Activated CD4-positive, alpha-beta T cell treated with anti-CD3 and anti-CD28 coated beads, Interleukin-2, amount 10 ng/mL, durations not matched to agents 7 days and 5 days (primary cell): ENCODE data around the gene ZKSCAN5. TPM values are rescaled to one million over a fixed set of nuclear protein-coding genes. Genes with fewer than 3 reads are reported as not detected.
"Not testable (repeated sequence)": the region's sequence is repeated elsewhere in the genome, so short reads cannot be mapped to it uniquely, and the experiment has no call there.

Source experiments
- CTCF ChIA-PET: fragments of 350-600 bp; sonication (Branson Sonifier 250); formaldehyde crosslinking; loops from one replicate; lab custom pipeline; 2021; ENCODE audit warnings: antibody characterized with exemption; lab: Charles Lee
- POLR2A ChIA-PET: fragments of 350-600 bp; sonication (Branson Sonifier 250); formaldehyde crosslinking; loops from one replicate; lab custom pipeline; 2021; ENCODE audit warnings: antibody characterized with exemption; lab: Charles Lee
- DNase-seq: peaks from one replicate; pipeline ENCODE4 v3.0.0-alpha.2; 2020
- H3K27ac Mint-ChIP-seq: one replicate; pipeline ENCODE4 v1.8.0; 2021; ENCODE audit warnings: mild to moderate bottlenecking, moderate library complexity, mixed read lengths
- H3K27me3 Mint-ChIP-seq: one replicate; pipeline ENCODE4 v1.8.0; 2021; ENCODE audit warnings: mixed read lengths
- H3K36me3 Mint-ChIP-seq: one replicate; pipeline ENCODE4 v1.8.0; 2021; ENCODE audit warnings: low read depth, mixed read lengths
- H3K4me1 Mint-ChIP-seq: one replicate; pipeline ENCODE4 v1.8.0; 2021; ENCODE audit warnings: mixed read lengths
- H3K4me3 Mint-ChIP-seq: one replicate; pipeline ENCODE4 v1.8.0; 2021; ENCODE audit warnings: mild to moderate bottlenecking, moderate library complexity, mixed read lengths
- H3K9me3 Mint-ChIP-seq: one replicate; pipeline ENCODE4 v1.8.0; 2021; ENCODE audit warnings: mixed read lengths
- total RNA-seq, 2 experiments: library from RNA; stranded (reverse); gene quantifications; one replicate each; pipeline ENCODE4 v1.2.3, GENCODE V29; 2021

Gene ZKSCAN5
- total RNA-seq, 2 experiments from 2014 or later = 14.1 to 15.2 TPM

DNA sequence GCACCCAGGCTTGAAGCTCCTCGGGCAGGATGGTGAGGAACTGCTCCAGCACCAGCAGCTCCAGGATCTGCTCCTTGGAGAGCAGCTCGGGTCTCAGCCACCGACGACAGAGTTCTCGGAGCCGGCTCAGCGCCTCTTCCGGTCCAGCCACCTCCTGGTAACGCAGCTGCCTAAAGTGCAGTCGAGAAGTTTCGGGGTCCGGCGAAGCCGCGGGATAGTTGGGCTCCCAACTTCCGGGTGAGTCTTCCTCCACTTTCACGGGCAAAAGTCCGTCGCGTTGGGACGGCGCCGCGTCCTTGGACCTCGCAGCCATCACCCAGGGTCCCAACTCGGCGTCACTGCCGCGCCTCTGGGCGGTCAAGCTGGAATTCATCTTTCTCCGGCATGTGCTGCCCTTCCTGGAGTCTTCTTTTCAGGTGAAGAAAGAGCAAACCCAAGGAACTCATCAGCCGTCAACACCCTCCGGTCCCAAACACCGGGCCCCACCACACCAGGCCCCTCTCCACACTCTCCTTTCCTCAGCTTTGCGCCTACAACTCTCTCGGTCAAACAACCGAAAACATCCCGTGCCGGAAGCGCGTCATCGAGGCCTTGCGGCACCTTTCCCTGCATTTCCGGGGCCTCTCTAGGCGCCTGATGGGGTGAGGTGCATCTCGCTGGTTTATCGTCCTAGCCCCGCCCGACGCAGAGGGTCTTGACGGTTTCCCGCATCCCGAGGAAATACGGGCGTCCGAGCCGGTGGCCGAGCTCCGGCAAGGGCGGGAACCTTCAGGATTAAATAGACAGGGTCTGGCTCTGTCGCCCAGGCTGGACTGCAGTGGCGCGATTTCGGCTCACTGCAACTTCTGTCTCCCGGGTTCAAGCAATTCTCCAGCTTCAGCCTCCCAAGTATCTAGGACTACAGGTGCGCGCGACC, 4.5 kb upstream of the ZKSCAN5 start, which contains the start of gene ZNF394:
Gene ZNF394 (minus strand): TSS at position 561 of the 916 bp plus-strand sequence. CDS start 188 bp downstream, at position 373.
- POLR2A ChIA-PET = interaction anchor here (0.7 to 1.1 kb wide), 3 partner anchors 19 to 58 kb away, joined by 3 to 4 read pairs (median 3); partner anchors contain the start of gene ZNF655
- H3K9me3 Mint-ChIP-seq = peaks cover 8% of the 10 kb centered on the region
- H3K36me3 Mint-ChIP-seq = peaks cover 39% of the 10 kb centered on the region

DNA sequence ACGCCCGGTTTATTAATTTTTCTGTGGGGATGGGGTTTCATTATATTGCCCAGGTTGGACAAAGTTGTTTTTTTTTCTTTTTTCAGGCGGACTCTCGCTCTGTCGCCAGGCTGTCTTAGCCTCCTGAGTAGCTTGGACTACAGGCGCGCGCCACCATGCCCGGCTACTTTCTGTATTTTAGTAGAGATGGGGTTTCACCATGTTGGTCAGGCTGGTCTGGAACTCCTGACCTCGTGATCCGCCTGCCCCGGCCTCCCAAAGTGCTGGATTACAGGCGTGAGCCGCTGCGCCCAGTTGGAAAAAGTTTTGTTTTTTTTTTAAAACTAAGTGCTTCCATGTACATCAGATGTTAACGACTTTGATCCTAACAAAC, 3.8 kb upstream of the ZKSCAN5 start:
- ChIA-PET CTCF (interaction anchor here (2.9 kb wide), 1 partner anchor 13 kb away, joined by 6 read pairs; no protein-coding TSS in a partner anchor), POLR2A (interaction anchor here (1.0 to 1.1 kb wide), 2 partner anchors 57 to 58 kb away, joined by 3 to 4 read pairs; partner anchors contain the start of gene ZNF655)
- Mint-ChIP-seq H3K4me3 (peak overlapping the region; percentile 100), H3K9me3 (peaks cover 8% of the 10 kb centered on the region), H3K27ac (peak overlapping the region; percentile 100), H3K4me1 (peaks cover 28% of the 10 kb centered on the region), H3K27me3 (no peaks in the 10 kb centered on the region), H3K36me3 (peaks cover 33% of the 10 kb centered on the region)
- no peak for DNase-seq

More for the DNA sequence above, 4.5 kb upstream of the ZKSCAN5 start, which contains the start of gene ZNF394:
- Mint-ChIP-seq H3K27me3 (no peaks in the 10 kb centered on the region), H3K4me3 (peak within 1 kb of the TSS; percentile 100), H3K4me1 (peaks cover 25% of the 10 kb centered on the region), H3K27ac (peak within 1 kb of the TSS; percentile 100)
- CTCF ChIA-PET = interaction anchor here (0.6 to 2.9 kb wide), 5 partner anchors 10 to 41 kb away, joined by 3 to 6 read pairs (median 4); no protein-coding TSS in a partner anchor
- DNase-seq = peak; percentile 95

GRCh38 chr7:99501236-99501635, 3.2 kb upstream of the ZKSCAN5 start:
- POLR2A ChIA-PET, H3K27me3 Mint-ChIP-seq, H3K9me3 Mint-ChIP-seq, DNase-seq: not testable (repeated sequence)
- Mint-ChIP-seq H3K27ac (peak overlapping the region; percentile 41), H3K4me1 (peaks cover 35% of the 10 kb centered on the region), H3K36me3 (peaks cover 34% of the 10 kb centered on the region), H3K4me3 (peak overlapping the region; percentile 100)
- CTCF ChIA-PET = interaction anchor here (1.0 to 2.9 kb wide), 2 partner anchors 13 to 56 kb away, joined by 3 to 6 read pairs; no protein-coding TSS in a partner anchor

GRCh38 chr7:99504281-99504602, 220 bp upstream of the ZKSCAN5 start:
- peak overlapping the region; percentile 99 for H3K27ac Mint-ChIP-seq
- CTCF ChIA-PET = interaction anchor here (0.7 to 2.1 kb wide), 7 partner anchors 9 to 698 kb away, joined by 3 to 6 read pairs (median 4); partner anchors contain the start of gene ZNF655
- no peak for DNase-seq

DNA sequence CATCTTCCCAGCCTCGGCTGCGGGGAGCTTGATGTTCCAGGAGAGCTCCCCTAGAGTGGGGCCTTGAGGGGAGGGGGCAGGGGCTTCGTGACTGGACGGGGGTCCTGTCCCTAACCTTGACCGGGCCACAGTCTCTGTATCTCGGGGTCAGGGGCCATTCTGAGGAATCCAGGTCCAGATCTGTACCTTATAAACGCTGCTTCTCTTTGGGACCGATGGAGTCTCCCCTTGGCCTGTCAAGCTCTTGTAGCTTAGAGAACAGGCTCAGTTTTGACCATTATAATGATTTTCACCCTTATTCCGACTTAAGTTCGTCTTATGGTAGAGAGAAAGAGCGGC, 831 bp downstream of the ZKSCAN5 start:
- DNase-seq = no peak
- Mint-ChIP-seq H3K36me3 (peaks cover 21% of the 10 kb centered on the region), H3K27ac (peak overlapping the region; percentile 99), H3K4me3 (peak overlapping the region; percentile 92), H3K9me3 (no peaks in the 10 kb centered on the region), H3K27me3 (no peaks in the 10 kb centered on the region), H3K4me1 (peaks cover 29% of the 10 kb centered on the region)
- CTCF ChIA-PET = interaction anchor here (1.5 to 2.1 kb wide), 2 partner anchors 10 to 53 kb away, joined by 4 to 6 read pairs; partner anchors contain the start of gene ZNF655
- POLR2A ChIA-PET = no interaction called here

More at GRCh38 chr7:99504281-99504602, 220 bp upstream of the ZKSCAN5 start:
- POLR2A ChIA-PET = no interaction called here
- Mint-ChIP-seq H3K9me3 (no peaks in the 10 kb centered on the region), H3K4me1 (peaks cover 31% of the 10 kb centered on the region), H3K36me3 (peaks cover 23% of the 10 kb centered on the region), H3K4me3 (peak overlapping the region; percentile 92), H3K27me3 (no peaks in the 10 kb centered on the region)

GRCh38 chr7:99514050-99514449, 9.6 kb downstream of the ZKSCAN5 start:
- ChIA-PET POLR2A (no interaction called here), CTCF (interaction anchor here (1.2 to 1.8 kb wide), 5 partner anchors 9 to 43 kb away, joined by 3 to 6 read pairs (median 6); partner anchors contain the start of genes ZKSCAN5 and ZNF394)
- Mint-ChIP-seq H3K9me3 (no peaks in the 10 kb centered on the region), H3K36me3 (peaks cover 48% of the 10 kb centered on the region), H3K27me3 (no peaks in the 10 kb centered on the region), H3K4me3 (no peak overlapping the region), H3K4me1 (peaks cover 8% of the 10 kb centered on the region), H3K27ac (peak overlapping the region; percentile 13)
- no peak for DNase-seq

- Mint-ChIP-seq H3K27ac (no peak overlapping the region), H3K36me3 (peaks cover 50% of the 10 kb centered on the region), H3K4me3 (no peak overlapping the region), H3K9me3 (peaks cover 1% of the 10 kb centered on the region), H3K4me1 (no peaks in the 10 kb centered on the region), H3K27me3 (no peaks in the 10 kb centered on the region)
- ChIA-PET CTCF (interaction anchor here (1.8 kb wide), 1 partner anchor 13 kb away, joined by 5 read pairs; no protein-coding TSS in a partner anchor), POLR2A (no interaction called here)
- DNase-seq = no peak
Observed at GRCh38 chr7:99521399-99521798, 16.9 kb downstream of the ZKSCAN5 start.

GRCh38 chr7:99525713-99526440, 21.4 kb downstream of the ZKSCAN5 start:
- H3K27ac Mint-ChIP-seq = peak overlapping the region; percentile 65
- peak; percentile 22 for DNase-seq

DNA sequence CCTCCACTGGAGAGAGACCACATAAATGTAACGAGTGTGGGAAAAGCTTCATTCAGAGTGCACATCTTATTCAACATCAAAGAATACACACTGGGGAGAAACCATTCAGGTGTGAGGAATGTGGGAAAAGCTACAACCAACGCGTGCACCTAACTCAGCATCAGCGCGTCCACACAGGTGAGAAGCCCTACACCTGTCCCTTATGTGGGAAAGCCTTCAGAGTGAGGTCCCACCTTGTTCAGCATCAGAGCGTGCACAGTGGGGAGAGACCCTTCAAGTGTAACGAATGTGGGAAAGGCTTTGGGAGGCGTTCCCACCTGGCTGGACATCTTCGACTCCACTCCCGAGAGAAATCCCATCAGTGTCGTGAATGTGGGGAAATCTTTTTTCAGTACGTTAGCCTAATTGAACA, 26.9 kb downstream of the ZKSCAN5 start:
- peaks cover 53% of the 10 kb centered on the region for H3K9me3 Mint-ChIP-seq
- no peaks in the 10 kb centered on the region for H3K4me1 Mint-ChIP-seq
- H3K27ac Mint-ChIP-seq = no peak overlapping the region
- H3K4me3 Mint-ChIP-seq = no peak overlapping the region
- H3K27me3 Mint-ChIP-seq = no peaks in the 10 kb centered on the region
- ChIA-PET POLR2A (no interaction called here), CTCF (interaction anchor here (0.7 to 1.0 kb wide), 2 partner anchors 8 to 386 kb away, joined by 3 to 4 read pairs; no protein-coding TSS in a partner anchor)
- peaks cover 74% of the 10 kb centered on the region for H3K36me3 Mint-ChIP-seq
- DNase-seq = no peak

More at GRCh38 chr7:99525713-99526440, 21.4 kb downstream of the ZKSCAN5 start:
- no peaks in the 10 kb centered on the region for H3K27me3 Mint-ChIP-seq
- H3K4me3 Mint-ChIP-seq = no peak overlapping the region
- H3K36me3 Mint-ChIP-seq = peaks cover 67% of the 10 kb centered on the region
- no peaks in the 10 kb centered on the region for H3K4me1 Mint-ChIP-seq
- CTCF ChIA-PET = interaction anchor here (0.7 to 2.5 kb wide), 5 partner anchors 8 to 311 kb away, joined by 3 to 7 read pairs (median 4); partner anchors contain the start of gene ZNF655
- POLR2A ChIA-PET = no interaction called here
- H3K9me3 Mint-ChIP-seq = peaks cover 19% of the 10 kb centered on the region

GRCh38 chr7:99535667-99536066, 31.2 kb downstream of the ZKSCAN5 start:
- ChIA-PET CTCF (interaction anchor here (1.3 kb wide), 1 partner anchor 16 kb away, joined by 3 read pairs; the partner anchor contains the start of gene FAM200A), POLR2A (no interaction called here)
- no peaks in the 10 kb centered on the region for H3K4me1 Mint-ChIP-seq
- no peak overlapping the region for H3K4me3 Mint-ChIP-seq
- no peak for DNase-seq
- H3K9me3 Mint-ChIP-seq = peaks cover 55% of the 10 kb centered on the region
- no peaks in the 10 kb centered on the region for H3K27me3 Mint-ChIP-seq
- H3K27ac Mint-ChIP-seq = no peak overlapping the region
- H3K36me3 Mint-ChIP-seq = peaks cover 40% of the 10 kb centered on the region

GRCh38 chr7:99539213-99539811, 34.9 kb downstream of the ZKSCAN5 start:
- Mint-ChIP-seq H3K27ac (no peak overlapping the region), H3K4me1 (no peaks in the 10 kb centered on the region), H3K36me3 (peaks cover 25% of the 10 kb centered on the region), H3K27me3 (no peaks in the 10 kb centered on the region), H3K4me3 (no peak overlapping the region), H3K9me3 (peaks cover 41% of the 10 kb centered on the region)
- CTCF ChIA-PET = interaction anchor here (1.7 to 2.5 kb wide), 2 partner anchors 17 to 49 kb away, joined by 4 to 5 read pairs; no protein-coding TSS in a partner anchor
- POLR2A ChIA-PET = no interaction called here
- no peak for DNase-seq
